C4-2B (cell line): ENCODE results near the gene ZNF507.

Source experiments
- H3K27ac ChIP-seq: fragments of 450-650 bp; 2 replicates; pipeline ENCODE4 v1.5.1; 2017
- CTCF ChIP-seq: fragments of 450-650 bp; conservative IDR thresholded peaks from 2 replicates; pipeline ENCODE4 v1.5.1; 2017; ENCODE audit warnings: mild to moderate bottlenecking
- ZFX ChIP-seq: fragments of 450-650 bp; IDR thresholded peaks from 2 replicates; pipeline ENCODE4 v1.6.1; 2017

Gene ZNF507

GRCh38 chr19:32339988-32340874 lies 5.2 kb upstream of the ZNF507 start:
- TF ChIP-seq CTCF = peak; percentile 88
- no peak for TF ChIP-seq ZFX
- H3K27ac ChIP-seq = no peak overlapping the region

- no peak for TF ChIP-seq ZFX
- TF ChIP-seq CTCF = no peak
Observed at GRCh38 chr19:32342695-32343094, 2.7 kb upstream of the ZNF507 start.

GRCh38 chr19:32343550-32344262 lies 1.7 kb upstream of the ZNF507 start:
- TF ChIP-seq ZFX (no peak), CTCF (no peak)

More at GRCh38 chr19:32342695-32343094, 2.7 kb upstream of the ZNF507 start:
- H3K27ac ChIP-seq = no peak overlapping the region

DNA sequence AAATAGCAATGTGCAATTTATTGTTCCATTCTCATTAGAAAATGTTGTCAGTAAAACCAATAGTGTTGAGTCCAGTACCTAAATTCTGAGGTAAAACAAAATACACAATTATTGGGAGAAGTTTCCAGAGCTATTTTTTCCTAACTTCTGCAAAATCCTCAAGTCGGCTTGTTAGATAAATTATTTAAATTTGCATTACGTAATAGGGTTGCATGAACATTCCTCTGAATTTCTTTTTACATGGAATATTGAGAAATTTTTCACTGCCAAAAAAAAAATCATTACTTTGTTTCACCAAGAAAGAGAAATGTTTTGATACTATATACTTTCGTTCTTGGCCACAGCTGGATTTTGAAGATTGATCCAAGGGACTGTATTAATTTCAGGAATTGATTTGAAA lies 1.5 kb downstream of the ZNF507 start:
- TF ChIP-seq CTCF = no peak
- no peak for TF ChIP-seq ZFX
- H3K27ac ChIP-seq = no peak overlapping the region

More at GRCh38 chr19:32343550-32344262, 1.7 kb upstream of the ZNF507 start:
- H3K27ac ChIP-seq = no peak overlapping the region

DNA sequence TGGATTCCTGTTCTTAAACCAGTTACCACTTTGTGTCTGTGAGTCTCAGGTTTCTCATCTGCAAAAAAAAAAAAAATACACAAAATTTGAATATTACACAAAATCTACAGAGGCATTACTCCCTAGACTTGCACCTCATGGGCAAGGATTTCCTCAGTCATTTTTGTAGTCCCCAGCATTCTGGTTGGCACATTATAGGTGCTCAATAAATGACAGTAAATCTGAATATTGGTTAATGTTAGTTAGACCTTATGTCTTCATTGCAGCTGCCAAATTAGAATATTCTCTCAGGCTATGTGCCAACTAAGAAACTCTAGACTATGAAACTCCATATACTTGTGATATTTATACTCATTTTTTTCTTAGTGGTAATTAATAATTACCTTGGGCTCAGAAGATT lies 2.2 kb downstream of the ZNF507 start:
- TF ChIP-seq ZFX = no peak
- no peak for TF ChIP-seq CTCF
- no peak overlapping the region for H3K27ac ChIP-seq

DNA sequence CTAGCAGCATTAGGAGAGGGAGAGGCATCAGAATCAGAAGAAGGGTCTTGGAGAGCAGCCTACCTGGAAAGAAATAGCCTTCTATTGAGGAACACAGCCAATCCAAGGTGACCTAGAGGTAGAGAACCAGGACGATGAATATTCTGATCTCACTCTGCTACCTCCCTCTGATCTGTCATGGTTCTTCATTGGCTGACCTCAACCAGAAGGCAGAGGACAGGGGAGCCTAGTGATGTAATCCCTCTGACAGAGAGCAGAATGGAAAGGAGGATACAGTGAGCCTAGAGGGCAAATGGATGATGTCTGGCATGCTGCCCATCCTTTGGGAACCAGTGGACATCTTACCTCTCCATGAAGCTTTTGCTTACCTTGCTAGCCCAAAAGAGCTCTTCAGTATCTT lies 3.6 kb downstream of the ZNF507 start:
- no peak overlapping the region for H3K27ac ChIP-seq

More for the DNA sequence above, 3.6 kb downstream of the ZNF507 start:
- no peak for TF ChIP-seq CTCF
